Jurkat, Clone E6-1 (cell line): Measurements from ENCODE around the gene WDFY4.
A peak's percentile ranks its signal among the peaks of the same experiment; 100 is the strongest.

Experiments
- DNase-seq: peaks from one replicate; pipeline ENCODE4 v3.0.0-alpha.2; 2011; ENCODE audit warnings: low read depth, low spot score
- H3K4me3 ChIP-seq: 2 replicates; pipeline ENCODE4 v1.5.1; 2011; ENCODE audit warnings: mild to moderate bottlenecking, low read length, control low read depth, moderate library complexity

The WDFY4 gene

DNA sequence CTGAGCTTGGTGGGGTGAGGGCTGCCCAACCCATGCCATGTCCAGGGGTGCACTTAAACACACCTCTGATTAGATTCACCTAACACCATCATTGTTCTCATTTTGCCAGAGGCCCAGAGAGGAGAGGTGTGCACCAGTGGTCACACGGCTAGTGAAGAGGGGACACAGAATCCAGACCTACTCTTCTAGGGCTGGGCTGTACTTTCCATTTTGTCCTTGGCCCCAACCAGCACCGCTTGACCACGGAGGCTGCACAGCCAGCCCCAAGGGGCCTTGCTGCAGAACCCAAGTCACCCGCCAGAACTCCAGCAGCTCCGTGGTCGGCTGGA lies 246 bp upstream of the WDFY4 start:
- no peak for DNase-seq
- no peak overlapping the region for H3K4me3 ChIP-seq

DNA sequence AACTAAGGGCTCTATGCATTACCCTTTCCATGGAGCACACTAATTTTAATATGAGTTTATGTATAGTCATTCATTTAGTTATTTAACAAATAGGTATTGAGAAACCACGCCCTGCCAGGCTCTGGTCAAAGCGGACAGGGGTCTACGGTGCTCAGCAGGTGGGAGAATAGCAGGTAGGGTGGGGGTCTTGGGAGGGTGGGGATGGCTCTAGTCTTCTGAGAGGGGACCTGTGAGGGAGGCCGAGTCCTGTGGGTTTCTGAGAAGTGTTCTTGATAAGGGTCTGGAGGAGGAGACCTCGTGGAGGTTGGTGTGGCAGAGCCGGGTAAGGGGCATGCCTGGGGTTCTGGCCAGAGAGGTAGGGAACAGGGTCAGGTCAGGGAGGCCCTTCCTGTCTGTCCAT lies 1.1 kb downstream of the WDFY4 start:
- no peak overlapping the region for H3K4me3 ChIP-seq
- no peak for DNase-seq

DNA sequence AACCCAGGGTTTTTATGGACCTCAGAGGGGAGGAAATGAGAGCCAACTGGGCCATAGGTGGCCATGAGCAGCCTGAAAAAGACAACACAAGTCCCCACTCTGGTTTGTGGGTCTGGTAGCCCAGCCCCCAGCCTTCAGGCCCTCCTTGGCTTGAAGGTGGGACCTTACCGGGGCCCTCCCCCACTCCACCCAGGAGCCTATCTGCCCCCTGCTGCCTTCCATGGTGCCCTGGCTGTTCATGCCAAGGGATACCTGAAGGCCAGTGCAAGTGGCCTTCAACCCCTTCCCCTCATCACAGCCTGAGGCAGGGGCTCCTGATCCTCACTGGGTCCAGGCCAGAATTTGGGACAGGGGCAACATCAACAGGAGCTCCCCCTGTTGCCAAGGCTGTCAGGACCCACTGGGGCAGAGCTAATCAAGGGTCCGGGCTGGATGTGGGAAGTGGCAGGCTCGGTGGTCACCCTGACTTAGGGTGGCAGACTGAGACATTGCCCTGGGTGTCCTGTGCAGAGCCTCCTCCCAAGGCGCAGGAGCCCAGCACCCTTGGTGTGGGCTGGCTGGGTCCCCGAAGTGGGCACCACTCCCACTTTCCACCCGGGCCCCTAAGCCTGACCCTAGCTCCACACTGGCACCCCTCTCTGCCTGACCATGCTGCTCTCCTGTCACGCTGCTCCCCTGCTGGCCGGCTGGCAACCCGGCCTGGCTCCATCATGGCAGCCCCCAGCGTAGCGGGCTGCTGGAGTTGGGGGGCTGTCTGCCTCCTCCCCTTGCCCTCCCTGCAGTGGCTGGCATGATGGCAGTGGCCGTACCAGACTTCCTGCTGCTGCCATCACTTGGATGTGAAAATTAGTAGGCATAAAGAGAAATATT lies 6.4 kb downstream of the WDFY4 start:
- no peak for DNase-seq
- no peak overlapping the region for H3K4me3 ChIP-seq

DNA sequence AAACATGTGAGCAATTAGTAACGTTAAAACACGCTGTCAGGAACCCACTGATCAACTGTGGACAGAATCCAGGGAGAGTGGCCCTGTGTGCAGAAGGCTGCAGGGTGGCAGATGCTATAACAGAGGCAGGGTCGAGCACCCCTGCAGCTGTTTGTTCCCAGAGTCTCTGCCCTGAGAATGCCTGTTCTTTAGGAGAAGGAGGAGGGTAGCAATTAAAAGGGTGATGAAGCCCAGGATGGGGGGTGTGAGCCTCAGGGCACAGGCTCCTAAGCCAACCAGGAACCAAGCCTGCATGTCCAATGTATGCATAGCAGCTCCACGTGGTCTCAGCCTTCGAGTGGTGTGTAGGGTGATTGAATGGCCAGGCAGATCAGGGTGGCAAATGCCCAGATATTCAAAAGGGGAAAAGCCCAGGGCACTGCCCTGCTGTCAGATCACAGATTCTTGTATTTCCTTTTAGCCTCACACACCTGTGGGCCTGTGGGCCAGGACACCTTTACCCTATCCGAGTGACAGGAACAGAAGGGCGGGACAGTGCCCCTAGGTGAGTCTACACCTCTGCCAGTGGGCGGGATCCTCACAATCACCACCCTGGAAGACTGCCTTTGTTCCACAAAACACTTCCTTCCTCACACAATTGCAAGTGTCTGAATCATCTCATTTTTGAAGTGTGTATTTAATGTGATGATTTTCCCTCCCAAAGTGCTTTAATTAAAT lies 7.3 kb downstream of the WDFY4 start:
- H3K4me3 ChIP-seq: no peak overlapping the region
- DNase-seq: no peak

DNA sequence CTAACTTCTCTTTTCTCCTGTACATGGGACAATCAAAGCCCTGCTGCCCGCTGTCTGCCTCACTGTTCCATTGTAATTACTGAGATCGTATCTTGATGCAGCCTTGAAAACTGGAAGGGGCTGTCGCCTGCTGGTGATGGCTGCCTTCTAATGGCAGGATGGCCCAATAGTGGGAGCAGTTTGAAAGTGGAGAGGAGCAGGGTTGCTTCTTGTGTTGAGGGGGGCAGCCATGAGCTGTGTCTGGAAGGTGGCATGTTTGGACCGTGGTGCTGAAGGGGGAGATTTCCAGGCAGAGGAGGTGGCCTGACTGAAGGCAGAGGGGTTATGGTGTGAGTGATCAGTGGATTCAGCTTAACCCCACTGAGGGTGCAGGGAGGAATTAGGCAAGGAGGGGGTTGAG lies 8.1 kb downstream of the WDFY4 start:
- H3K4me3 ChIP-seq: no peak overlapping the region
- no peak for DNase-seq

DNA sequence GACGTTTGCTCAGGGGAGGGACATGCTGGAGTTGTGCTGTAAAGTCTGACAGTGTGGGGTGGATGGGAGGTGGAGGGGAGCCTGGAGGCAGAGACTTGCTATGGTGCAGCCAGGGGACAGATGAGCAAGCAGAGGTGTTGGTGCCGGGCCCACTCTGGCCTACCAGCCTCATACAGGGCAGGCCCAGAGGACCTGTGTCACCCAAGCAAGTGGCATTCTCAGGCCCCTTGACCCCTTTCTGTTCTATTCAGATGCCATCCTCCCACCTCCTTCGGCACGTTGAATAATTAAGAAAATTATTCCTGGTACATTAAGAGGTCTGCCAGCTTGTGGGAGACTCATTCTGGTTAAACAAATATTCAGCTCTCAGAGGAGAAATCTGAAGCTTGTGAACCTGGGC lies 8.5 kb downstream of the WDFY4 start:
- no peak for DNase-seq
- H3K4me3 ChIP-seq: no peak overlapping the region

DNA sequence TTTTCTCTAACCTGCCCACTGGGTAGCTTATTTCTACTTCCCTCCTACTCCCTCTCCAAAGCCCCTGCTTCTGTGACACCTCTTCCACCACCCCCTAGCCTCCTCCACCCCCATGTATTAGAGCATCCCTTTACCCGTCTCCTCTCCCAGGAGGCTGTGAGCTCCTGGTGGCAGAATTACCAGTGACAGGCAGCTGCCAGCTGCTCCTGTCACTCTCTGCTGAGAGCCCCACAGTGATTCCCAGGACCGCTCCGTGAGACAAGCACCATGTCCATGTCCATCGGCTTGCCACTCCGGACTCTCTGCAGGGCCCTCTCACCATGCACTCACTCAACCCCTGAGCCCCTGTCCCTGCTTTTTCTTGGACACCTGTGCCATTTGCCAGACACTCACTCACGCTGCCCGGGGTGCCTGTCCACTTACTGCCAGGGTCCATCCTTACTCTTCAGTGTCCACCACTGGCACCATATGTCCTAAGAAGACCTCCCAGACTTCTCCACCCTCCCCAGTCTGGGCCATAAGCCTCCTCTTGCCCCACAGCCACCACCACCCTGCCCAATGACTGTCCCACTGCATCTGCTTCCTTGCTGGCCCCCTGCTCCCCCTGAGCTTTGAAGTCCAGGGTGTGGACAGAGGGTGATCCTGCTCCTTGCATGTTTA lies 9.8 kb downstream of the WDFY4 start:
- DNase-seq: no peak
- H3K4me3 ChIP-seq: no peak overlapping the region

DNA sequence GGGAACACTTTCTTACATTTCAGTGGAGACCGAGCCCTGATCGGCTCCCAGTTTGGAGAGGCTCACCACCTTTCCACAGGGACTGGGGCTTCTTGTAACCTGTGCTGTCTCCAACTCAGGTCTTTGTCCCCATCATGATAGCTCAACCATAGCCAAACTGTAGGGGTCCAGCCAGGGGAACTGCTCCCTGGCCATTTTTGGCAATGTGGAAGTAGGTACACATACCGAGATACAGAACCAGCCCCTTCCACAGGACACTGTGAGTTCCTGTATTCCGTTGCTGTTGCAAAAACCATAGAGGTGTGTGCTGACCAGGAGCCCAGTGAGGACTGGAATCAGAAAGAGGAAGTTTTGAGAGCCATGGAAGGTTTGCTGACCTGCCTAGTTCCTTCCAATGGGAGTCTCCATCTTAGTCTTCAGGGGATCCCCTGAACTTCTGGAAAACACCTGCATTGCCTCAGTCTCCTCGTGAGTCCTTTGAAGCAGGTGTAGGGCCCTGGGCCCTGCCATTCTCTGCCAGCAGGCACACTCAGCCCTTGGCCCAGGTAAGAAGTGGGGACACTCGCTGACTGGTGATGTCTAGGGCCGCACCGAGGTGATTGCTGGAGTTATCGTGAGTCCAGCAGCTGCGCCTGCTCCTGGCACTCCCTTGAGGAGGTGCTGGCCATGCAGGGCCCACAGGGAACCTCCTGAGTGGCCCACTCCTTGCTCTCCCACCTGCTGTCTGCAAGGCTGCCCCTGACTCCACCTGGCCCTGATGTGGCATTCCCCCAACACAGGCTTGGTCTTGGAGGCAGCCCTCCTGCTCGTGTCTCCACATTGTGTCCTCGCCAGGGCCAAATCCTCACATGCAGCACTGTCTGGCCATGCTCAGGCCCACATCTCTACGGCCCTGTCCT lies 11.2 kb downstream of the WDFY4 start:
- no peak overlapping the region for H3K4me3 ChIP-seq
- DNase-seq: no peak

DNA sequence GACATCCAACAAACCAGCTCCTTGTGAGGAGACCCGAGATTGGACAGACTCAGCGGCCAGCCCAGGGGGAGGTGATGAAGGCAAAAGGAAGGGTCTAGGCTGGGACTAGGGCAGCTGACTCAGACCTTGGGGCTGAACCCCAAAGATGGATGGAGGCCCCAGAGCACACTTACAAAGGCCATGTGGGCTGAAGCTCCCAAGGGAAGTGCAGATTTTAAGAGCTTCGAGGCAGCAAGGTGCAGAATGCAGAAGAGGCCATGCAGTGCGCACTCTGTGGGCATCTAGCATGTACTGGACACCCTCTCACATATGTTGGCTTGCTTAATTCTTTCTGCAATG lies 11.8 kb downstream of the WDFY4 start:
- no peak overlapping the region for H3K4me3 ChIP-seq
- DNase-seq: no peak

DNA sequence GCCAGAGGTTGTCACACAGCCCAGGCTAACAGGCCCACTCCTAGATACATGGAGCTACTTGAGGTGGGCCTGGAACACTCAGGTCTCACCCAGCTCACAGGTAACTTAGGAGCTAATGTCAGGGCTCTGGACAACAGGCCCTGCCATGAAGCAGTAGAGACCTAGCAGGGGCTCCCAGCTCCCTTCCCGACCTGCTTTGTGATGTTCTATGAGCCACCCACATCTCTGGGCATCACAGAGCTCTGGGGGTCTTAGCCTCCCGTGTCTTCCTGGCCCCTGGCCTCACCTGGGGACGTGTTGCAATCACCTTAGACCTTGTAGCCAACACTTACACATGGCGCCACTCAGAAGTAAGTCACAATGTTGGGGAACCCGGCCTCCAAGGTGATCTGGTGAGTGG lies 12.4 kb downstream of the WDFY4 start:
- no peak overlapping the region for H3K4me3 ChIP-seq
- no peak for DNase-seq

DNA sequence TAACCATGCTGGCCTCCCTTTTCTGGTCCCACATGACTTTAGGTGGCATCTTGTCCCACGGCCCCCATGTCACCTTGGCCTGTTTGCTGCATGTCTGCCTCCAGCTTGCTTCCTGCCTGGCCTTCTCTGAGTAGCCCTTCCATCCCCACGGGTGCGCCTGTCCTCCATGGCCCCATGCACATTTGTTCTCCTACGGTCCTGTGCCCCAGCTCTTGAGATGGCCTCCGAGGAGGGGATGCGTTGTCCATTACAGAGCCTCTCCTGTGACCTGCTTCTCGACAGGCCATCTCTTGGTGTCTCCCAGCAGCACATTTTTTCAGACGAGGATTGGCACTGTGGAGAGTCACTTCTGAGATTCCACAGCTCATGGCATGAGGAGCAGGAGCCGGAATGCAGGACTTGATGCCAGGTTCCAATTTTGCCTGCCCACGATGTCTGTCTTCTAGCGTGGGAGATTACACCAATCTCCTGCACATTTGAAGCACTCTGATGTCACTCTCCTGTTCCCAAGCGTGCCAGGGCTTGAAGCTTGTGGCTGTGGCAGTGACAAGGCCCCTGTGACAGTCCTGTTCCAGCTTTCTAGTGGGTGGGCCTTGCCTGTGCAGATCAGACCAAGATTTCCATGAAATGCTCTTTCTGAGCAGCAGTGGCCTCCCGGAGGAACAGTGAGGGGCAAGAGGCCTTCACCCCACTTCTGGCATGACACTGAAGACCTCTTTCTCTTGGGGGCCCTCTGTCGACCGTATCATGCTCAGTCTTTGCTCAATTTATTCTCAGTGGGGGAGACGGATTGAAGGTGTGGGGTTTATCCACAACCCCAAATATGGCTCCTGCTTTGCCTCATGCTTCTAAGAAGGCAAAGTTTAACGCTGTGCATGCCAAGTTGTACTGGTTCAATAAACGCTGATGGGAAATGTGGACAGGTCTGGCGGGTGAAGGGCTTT lies 13.4 kb downstream of the WDFY4 start:
- H3K4me3 ChIP-seq: no peak overlapping the region
- DNase-seq: no peak

DNA sequence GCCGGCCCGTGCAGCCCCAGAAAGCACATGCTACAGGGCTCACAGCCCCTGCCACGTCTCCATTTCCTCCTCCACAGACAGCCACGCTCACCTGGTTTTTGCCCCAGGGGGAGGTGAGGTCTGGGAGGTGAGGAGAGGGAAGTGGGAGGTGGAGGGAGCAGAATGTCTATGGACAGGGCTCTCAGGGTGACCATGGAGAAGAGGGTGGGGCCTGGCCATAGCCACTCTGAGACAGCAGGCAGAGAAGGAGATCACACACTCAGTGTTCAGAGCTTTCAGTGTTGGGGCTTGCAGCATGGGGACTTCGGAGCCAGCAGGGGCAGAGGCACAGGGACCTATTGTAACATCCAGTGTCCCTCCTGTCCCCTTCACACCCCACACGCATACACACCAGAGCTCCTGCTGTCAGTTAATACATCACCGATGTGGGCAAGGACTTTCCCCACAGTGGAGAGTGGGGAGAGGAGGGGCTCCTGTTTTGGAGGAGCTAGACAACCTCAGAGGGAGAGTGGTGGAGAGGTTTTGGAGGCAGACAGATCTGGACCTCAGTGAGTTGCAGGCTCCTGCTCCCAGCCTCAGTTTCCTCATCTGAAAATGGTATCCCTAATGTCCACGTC lies 14.4 kb downstream of the WDFY4 start:
- DNase-seq: no peak
- no peak overlapping the region for H3K4me3 ChIP-seq

DNA sequence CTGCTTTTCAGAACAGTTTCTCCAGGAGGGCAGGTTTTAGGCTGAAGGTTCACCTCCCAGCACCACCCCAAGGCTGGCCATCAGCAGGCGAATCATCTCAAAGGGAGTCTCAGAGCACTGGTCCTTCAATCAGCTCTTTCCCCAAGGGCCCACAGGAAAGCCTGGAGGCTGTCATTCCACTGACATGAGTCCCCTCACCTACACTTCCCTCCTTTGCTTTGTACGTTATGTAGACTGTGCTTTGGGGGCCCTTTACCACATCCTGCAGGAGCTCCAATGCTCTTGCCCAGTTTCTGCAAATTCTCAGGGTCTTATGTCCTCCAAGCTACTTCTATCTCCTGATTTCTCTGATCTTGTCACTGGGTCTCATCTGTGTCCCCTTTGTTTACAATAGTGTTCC lies 15.4 kb downstream of the WDFY4 start:
- DNase-seq: peak; percentile 52
- no peak overlapping the region for H3K4me3 ChIP-seq

DNA sequence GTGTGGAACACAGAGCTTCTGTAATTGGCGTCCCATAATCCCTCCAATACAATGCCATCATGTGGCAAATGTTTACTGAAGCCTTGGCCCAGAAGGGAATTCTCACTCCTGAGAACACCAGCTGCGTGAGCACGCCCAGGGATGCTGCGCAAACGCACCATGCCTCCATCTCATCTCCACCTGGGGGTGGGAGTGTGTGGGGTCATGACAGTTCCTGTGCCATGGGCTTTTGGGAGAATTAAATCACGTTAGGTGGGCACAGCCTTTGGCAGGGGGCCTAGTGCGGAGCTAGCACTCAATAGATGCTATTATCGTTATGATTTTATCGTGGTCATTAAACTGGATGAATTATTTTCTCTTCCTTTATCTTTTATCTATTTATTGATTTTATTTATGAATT lies 15.8 kb downstream of the WDFY4 start:
- no peak for DNase-seq

DNA sequence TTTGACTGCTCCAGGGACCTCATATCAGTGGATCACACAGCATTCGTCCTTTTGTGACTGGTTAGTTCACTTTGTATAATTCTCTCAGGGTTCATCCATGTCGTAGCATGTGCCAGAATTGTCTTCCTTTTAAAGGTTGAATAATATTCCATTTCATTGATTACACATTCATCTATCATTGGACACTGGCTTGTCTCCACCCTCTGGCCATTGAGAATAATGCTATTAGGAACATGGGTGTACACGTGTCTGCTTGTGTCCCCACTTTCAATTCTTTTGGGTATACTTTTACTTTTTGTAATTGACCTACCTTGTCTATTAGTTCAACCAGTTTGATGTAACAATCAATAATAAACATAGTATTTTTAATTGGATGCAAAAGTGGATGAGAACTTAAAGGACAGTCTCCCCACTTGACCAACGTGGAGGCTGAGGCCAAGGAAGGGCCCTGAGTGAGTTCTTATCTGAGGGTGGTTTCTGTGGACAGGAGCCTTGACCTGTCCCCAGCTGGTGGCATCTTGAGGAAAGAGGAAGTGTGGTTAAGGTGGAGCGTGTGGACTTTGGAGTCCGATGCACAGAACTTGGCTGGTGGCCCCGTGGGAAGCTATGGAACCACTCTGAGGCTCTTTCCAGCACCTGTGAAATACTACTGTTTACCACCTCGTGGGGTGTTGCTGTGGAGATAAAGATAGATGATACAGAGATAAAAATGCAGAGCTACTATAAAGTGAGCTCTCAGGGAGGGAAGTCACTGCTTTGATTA lies 16.6 kb downstream of the WDFY4 start:
- DNase-seq: peak; percentile 31
- H3K4me3 ChIP-seq: no peak overlapping the region

More for the DNA sequence above, 15.8 kb downstream of the WDFY4 start:
- H3K4me3 ChIP-seq: no peak overlapping the region

DNA sequence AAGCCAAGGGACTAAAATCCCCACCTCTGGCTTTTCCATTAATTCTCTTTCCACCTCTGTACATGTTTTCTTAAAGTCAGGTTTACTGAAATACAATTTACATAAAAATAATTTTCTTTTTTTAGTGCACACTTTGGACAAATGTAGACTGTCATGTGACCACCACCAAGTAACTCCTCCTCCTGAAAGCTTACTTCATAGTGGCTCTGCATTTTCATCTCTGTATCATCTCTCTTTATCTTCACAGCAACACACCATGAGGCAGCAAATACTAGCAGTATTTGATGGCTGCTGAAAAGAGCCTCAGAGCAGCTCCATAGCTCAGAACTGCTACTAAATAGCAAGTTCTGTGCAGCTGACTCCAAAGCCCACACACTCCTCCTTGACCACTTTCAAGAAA lies 17.3 kb downstream of the WDFY4 start:
- DNase-seq: no peak
- no peak overlapping the region for H3K4me3 ChIP-seq

DNA sequence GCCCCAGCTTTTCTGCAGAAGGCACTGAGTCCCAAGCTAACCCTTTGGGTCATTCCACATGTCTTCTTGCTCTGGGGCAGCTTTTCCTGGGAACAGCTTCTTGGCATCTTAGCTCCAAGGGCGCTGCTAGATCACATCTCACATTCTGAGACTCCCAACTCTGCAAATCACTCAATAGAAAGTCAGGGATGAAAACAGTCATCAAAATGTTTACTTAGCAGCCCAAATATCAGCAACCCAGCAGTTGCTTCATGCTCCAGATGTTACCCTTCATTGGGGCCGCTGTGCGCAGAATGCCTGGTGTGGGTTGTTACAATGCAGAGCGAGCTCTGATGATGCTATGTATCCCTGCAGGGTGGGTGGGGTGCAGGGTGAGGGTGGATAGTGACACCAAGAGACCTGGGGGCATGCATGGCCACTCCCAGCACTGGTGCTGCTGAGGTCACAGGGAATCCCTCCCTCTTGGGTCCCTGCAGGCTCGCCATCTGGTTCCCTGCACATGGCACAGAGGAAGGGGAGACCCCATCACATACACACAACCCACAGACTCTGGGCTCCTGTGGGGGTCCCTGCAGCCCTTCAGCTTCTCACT lies 19.0 kb downstream of the WDFY4 start:
- DNase-seq: no peak
- no peak overlapping the region for H3K4me3 ChIP-seq
